BJ (cell line): ENCODE data around the gene TMEM14A. TPM values are rescaled to one million over a fixed set of nuclear protein-coding genes. Genes with fewer than 3 reads are reported as not detected.

Source experiments
- CTCF ChIA-PET: fragments of 350-600 bp; formaldehyde crosslinking; extraction: SDS; loops from one replicate; lab custom pipeline; 2021; ENCODE audit warnings: antibody characterized with exemption, inconsistent platforms; lab: Yijun Ruan, JAX
- POLR2A ChIA-PET: fragments of 300-600 bp; sonication (Branson Sonifier 250); formaldehyde crosslinking; extraction: SDS; loops from one replicate; lab custom pipeline; 2021; ENCODE audit warnings: antibody characterized with exemption; lab: Charles Lee
- DNase-seq: peaks from one replicate; pipeline ENCODE4 v3.0.0-alpha.2; 2011; ENCODE audit warnings: low read depth
- H3K27me3 ChIP-seq: 2 replicates; pipeline ENCODE4 v1.6.0; 2011; ENCODE audit warnings: low read length; ENCODE audit not compliant: control insufficient read depth, insufficient read depth
- H3K36me3 ChIP-seq: 2 replicates; pipeline ENCODE4 v1.5.1; 2011; ENCODE audit warnings: low read length; ENCODE audit not compliant: control insufficient read depth, insufficient read depth
- H3K4me3 ChIP-seq: 2 replicates; pipeline ENCODE4 v1.5.1; 2011; ENCODE audit warnings: low read depth, mild to moderate bottlenecking, control low read depth, low read length
- polyA plus RNA-seq: library from polyadenylated mRNA; depleted of rRNA; stranded (reverse); fragments of >200 nt; gene quantifications from 2 replicates; pipeline ENCODE4 v1.2.3, GENCODE V29; 2011
- TF ChIP-seq, protein P1 (sequence below): IDR thresholded peaks from 2 replicates; pipeline ENCODE4 v1.5.1; 2011; ENCODE audit warnings: low read depth, mild to moderate bottlenecking, control low read depth, inconsistent platforms, low read length, moderate library complexity; ENCODE audit not compliant: insufficient read depth

The TMEM14A gene
- polyA plus RNA-seq, 1 experiment: 20.4 TPM

DNA sequence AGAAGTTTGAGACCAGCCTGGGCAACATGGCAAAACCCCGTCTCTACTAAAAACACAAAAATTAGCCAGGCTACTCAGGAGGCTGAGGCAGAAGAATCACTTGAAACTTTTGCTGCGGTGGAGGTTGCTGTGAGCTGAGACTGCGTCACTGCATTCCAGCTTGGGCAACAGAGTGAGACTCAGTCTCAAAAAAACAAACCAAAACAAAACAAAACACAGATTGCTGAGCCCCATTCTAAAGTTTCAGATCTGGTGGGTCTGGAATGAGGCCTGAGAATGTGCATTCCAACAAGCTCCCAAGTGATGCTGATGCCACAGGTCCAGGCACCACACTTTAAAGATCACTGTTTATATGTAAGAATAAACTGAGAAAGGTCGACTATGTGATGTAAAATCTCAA lies 24.9 kb upstream of the TMEM14A start:
- POLR2A ChIA-PET: no interaction called here
- CTCF ChIA-PET: interaction anchor here (0.7 to 2.1 kb wide), 3 partner anchors 17 to 242 kb away, joined by 3 to 5 read pairs (median 5); no protein-coding TSS in a partner anchor
- no peak for DNase-seq
- Histone ChIP-seq H3K4me3 (no peak overlapping the region), H3K27me3 (no peaks in the 10 kb centered on the region), H3K36me3 (no peaks in the 10 kb centered on the region)
- TF ChIP-seq, protein P1, sequence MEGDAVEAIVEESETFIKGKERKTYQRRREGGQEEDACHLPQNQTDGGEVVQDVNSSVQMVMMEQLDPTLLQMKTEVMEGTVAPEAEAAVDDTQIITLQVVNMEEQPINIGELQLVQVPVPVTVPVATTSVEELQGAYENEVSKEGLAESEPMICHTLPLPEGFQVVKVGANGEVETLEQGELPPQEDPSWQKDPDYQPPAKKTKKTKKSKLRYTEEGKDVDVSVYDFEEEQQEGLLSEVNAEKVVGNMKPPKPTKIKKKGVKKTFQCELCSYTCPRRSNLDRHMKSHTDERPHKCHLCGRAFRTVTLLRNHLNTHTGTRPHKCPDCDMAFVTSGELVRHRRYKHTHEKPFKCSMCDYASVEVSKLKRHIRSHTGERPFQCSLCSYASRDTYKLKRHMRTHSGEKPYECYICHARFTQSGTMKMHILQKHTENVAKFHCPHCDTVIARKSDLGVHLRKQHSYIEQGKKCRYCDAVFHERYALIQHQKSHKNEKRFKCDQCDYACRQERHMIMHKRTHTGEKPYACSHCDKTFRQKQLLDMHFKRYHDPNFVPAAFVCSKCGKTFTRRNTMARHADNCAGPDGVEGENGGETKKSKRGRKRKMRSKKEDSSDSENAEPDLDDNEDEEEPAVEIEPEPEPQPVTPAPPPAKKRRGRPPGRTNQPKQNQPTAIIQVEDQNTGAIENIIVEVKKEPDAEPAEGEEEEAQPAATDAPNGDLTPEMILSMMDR: no peak

DNA sequence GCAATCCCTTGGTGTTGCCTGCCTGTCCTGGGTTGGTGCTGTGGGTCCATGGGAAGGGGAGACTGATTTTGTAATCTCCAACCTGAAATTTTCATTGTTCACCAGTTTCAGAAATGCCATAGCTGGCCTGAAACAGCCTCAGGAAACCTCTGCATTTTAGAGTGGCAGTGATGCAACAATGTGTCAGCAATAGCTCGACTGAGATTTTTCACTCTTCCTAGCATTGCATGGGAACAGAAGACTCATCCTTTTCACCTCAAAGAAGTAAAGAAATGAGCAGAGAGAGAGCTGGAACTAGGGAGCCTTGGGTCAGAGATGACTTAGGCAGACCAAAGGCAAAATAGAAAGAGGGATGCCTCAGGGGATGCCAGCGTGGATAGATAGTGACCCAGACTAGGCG lies 23.7 kb upstream of the TMEM14A start:
- no peak for DNase-seq
- H3K4me3 ChIP-seq: no peak overlapping the region
- POLR2A ChIA-PET: no interaction called here
- no peaks in the 10 kb centered on the region for H3K36me3 ChIP-seq
- TF ChIP-seq, protein P1: no peak
- CTCF ChIA-PET: interaction anchor here (0.8 to 2.1 kb wide), 3 partner anchors 16 to 230 kb away, joined by 4 to 5 read pairs (median 5); no protein-coding TSS in a partner anchor
- H3K27me3 ChIP-seq: no peaks in the 10 kb centered on the region

DNA sequence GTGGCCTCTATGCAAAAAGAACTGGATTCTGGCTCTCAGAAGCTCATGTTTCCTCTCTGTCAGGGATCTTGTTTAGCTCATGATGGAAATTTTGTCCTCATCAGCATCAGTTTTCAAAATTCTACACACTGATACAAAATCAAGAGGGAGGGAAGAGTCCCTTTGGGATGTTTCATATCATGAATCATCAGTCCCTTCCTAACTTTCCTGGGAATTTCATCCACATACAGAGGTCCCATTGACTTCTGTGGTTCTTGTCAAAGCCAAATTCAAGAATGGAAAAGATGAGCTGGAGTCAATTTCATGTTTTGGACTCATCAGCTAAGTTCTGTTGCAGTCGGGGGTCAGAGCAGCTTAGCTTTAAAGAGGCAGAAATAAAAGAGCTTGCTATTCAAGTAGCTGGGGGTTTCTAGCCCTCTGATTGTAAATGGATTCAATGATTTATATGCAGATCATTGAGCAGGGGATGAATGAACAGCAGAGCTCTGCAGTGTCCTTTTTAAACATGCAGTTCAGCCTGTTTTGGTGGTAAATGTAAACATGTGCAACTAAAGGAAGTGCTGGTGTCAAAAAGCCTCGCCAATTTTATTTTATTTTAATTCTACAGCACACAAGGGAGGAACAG lies 21.3 kb upstream of the TMEM14A start:
- Histone ChIP-seq H3K4me3 (no peak overlapping the region), H3K36me3 (no peaks in the 10 kb centered on the region), H3K27me3 (no peaks in the 10 kb centered on the region)
- TF ChIP-seq, protein P1: no peak
- ChIA-PET CTCF (interaction anchor here (0.6 to 5.2 kb wide), 8 partner anchors 8 to 385 kb away, joined by 3 to 35 read pairs (median 5); partner anchors contain the start of gene TRAM2), POLR2A (interaction anchor here (0.6 kb wide), 1 partner anchor 9 kb away, joined by 5 read pairs; no protein-coding TSS in a partner anchor)
- no peak for DNase-seq

DNA sequence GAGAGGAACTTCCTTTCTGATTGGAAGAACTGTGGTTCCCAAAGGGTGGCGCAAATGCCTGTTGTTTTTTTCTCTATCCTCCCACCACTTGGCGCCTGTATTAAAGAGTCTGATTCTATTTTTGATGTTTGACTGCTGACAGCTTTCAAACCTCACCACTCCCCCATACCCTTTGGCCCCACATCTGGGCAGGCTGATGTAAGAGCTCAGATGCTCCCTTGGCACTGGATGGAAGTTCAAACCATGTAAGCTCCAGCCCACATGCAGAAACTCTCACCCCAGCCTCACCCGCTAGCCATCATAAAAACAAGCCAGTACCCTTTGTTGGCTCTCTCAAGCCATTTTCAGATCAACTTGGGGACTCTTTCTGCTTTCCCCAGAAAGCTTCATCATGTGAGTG lies 20.0 kb upstream of the TMEM14A start:
- TF ChIP-seq, protein P1: no peak
- Histone ChIP-seq H3K4me3 (no peak overlapping the region), H3K27me3 (no peaks in the 10 kb centered on the region), H3K36me3 (no peaks in the 10 kb centered on the region)
- ChIA-PET CTCF (interaction anchor here (1.0 to 5.2 kb wide), 15 partner anchors 9 to 365 kb away, joined by 3 to 52 read pairs (median 12); partner anchors contain the start of gene TRAM2), POLR2A (interaction anchor here (0.5 kb wide), 1 partner anchor 161 kb away, joined by 3 read pairs; no protein-coding TSS in a partner anchor)
- no peak for DNase-seq

DNA sequence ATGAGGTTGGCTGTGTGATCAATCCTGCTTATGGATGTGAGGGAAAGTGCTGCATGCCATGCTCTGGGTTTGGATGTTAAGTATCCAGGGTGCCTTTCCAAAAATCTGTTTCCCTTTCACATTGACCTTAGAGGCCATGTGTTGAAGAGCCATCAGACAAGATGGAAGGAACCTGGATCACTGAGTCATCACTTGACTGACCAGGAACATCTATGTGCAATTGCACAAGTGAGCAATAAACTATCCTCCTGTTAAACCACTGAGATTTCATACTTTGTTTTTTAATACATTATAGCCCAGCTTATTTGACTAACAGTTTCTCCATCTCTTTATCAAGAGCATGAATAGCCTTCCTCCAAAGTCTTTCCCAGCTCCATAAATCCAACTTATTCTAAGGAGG lies 17.8 kb upstream of the TMEM14A start:
- no peak overlapping the region for H3K4me3 ChIP-seq
- no peaks in the 10 kb centered on the region for H3K36me3 ChIP-seq
- TF ChIP-seq, protein P1: no peak
- ChIA-PET POLR2A (no interaction called here), CTCF (interaction anchor here (0.9 to 5.2 kb wide), 20 partner anchors 9 to 346 kb away, joined by 3 to 52 read pairs (median 5); partner anchors contain the start of gene TRAM2)
- H3K27me3 ChIP-seq: no peaks in the 10 kb centered on the region
- DNase-seq: no peak
